Omental fat pad (tissue), 4 donors: Measurements from ENCODE around the gene SLC35F3. TPM values are rescaled to one million over a fixed set of nuclear protein-coding genes. Genes with fewer than 3 reads are reported as not detected.

Experiments
- ATAC-seq: fragments of 150-250 bp; one replicate; pipeline ENCODE4 v1.9.1; 2016; ENCODE audit warnings: mild to moderate bottlenecking, moderate library complexity; ENCODE audit not compliant: low FRiP score
- DNase-seq: peaks from one replicate; pipeline ENCODE4 v3.0.0-alpha.2; 2019; ENCODE audit warnings: low spot score
- CTCF ChIP-seq, 3 donors: fragments of 450-650 bp; IDR thresholded peaks; one replicate each; pipeline ENCODE4 v1.5.1; 2016 to 2017; ENCODE audit warnings: antibody characterized with exemption in 3 of 3, mild to moderate bottlenecking in 3 of 3, moderate library complexity in 2 of 3
- total RNA-seq, 4 donors: library from RNA; depleted of rRNA; stranded (reverse); fragments of >200 nt; gene quantifications; one replicate each; pipeline ENCODE4 v1.1.0, GENCODE V29; 2016

The SLC35F3 gene
- total RNA-seq, 4 donors from 2014 or later, result 0.09 TPM; not detected in 3

- no peak for TF ChIP-seq CTCF (IDR thresholded peaks at IDR 0.05)
- ATAC-seq (no peak), DNase-seq (no peak)
Observed at GRCh38 chr1:233912909-233913308, 8.4 kb downstream of the SLC35F3 start.

GRCh38 chr1:233916706-233917105, 12.2 kb downstream of the SLC35F3 start:
- ATAC-seq (no peak), DNase-seq (no peak)
- no peak for TF ChIP-seq CTCF (IDR thresholded peaks at IDR 0.05)

GRCh38 chr1:233919786-233920185, 15.3 kb downstream of the SLC35F3 start:
- TF ChIP-seq CTCF (IDR thresholded peaks at IDR 0.05), result no peak
- no peak for DNase-seq
- ATAC-seq, result no peak

- ATAC-seq (no peak), DNase-seq (no peak)
- TF ChIP-seq CTCF (IDR thresholded peaks at IDR 0.05), result no peak
Observed at GRCh38 chr1:233928123-233928522, 23.6 kb downstream of the SLC35F3 start.

GRCh38 chr1:233933339-233933738, 28.9 kb downstream of the SLC35F3 start:
- ATAC-seq (no peak), DNase-seq (no peak)
- TF ChIP-seq CTCF (IDR thresholded peaks at IDR 0.05), result no peak

GRCh38 chr1:233935297-233935868, 30.9 kb downstream of the SLC35F3 start:
- no peak for ATAC-seq
- TF ChIP-seq CTCF (IDR thresholded peaks at IDR 0.05), result no peak

GRCh38 chr1:233936422-233936821, 31.9 kb downstream of the SLC35F3 start:
- ATAC-seq, result no peak
- DNase-seq, result no peak
- no peak for TF ChIP-seq CTCF (IDR thresholded peaks at IDR 0.05)

More at GRCh38 chr1:233935297-233935868, 30.9 kb downstream of the SLC35F3 start:
- DNase-seq, result no peak
